HG02840 (cell line): Measurements from ENCODE around the gene ANKRD50.

ENCODE experiments used
- ATAC-seq: cut with Tn5 transposase; IDR thresholded peaks from one replicate; pipeline ENCODE4 v1.9.1; 2021; ENCODE audit warnings: mild to moderate bottlenecking, moderate library complexity, moderate number of reproducible peaks; ENCODE audit not compliant: unreplicated experiment, low FRiP score

Gene ANKRD50

DNA sequence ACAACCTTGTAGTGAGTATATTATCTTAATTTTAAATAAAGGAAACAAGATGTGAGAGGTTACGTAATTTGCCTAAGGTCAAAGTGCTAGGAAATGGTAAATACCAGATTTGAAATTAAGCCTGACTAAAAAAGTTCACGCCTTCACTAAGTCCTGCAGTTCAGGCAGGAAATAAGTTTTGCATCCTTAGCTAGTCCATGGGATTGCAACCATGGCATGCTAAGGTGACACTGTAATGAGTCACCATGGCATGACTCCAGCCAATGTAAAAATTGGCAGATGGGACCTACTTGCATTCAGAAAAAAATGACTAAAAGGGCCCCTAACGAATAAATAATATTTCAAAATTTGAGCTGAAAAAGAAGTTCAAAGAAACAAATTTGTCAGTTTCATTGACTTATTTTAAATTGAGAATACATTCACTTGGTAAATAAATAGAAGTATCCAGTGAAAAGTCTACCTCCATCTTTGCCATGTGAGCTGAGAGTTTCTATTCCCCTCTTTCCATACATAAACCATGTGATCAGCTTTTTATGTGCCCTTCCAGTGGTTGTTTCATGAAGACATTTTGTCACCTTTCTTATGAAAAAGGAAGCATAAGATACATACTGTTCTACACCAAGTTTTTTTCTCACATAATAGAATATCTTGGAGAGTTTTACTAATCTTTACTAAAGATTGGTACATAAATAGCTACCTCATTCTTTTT is 72.4 kb downstream of the ANKRD50 start:
- no peak for ATAC-seq

DNA sequence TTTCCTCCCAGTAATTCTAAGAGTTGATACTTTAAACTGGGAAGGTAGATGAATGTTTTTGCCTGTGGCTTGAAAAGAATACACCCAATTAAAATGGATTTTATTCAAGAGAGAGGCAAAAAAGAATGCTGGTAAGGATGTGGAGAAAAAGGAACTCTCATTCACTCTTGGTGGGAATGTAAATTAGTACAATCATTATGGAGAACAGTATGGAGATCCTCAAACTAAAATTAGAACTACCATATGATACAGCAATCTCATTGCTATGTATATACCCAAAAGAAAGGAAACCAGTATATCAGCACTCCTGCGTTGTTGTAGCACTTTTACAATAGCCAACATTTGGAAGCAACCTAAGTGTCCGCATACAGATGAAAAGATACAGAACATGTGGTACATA is 75.2 kb downstream of the ANKRD50 start:
- no peak for ATAC-seq

GRCh38 chr4:124636788-124637187 is 75.7 kb downstream of the ANKRD50 start:
- ATAC-seq = no peak

DNA sequence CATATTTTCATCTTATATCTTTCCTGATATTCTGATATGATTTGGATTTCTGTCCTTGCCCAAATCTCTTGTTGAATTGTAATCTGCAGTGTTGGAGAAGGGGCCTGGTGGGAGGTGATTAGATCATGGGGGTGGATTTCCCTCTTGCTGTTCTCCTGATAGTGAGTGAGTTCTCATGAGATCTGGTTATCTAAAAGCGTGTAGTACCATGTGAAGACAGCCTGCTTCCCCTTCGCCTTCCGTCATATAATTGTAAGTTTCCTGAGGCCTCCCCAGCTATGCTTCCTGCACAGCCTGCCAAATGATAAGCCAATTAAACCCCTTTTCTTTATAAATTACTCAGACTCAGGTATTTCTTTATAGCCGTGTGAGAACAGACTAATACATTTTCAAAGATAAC is 77.2 kb downstream of the ANKRD50 start:
- no peak for ATAC-seq

DNA sequence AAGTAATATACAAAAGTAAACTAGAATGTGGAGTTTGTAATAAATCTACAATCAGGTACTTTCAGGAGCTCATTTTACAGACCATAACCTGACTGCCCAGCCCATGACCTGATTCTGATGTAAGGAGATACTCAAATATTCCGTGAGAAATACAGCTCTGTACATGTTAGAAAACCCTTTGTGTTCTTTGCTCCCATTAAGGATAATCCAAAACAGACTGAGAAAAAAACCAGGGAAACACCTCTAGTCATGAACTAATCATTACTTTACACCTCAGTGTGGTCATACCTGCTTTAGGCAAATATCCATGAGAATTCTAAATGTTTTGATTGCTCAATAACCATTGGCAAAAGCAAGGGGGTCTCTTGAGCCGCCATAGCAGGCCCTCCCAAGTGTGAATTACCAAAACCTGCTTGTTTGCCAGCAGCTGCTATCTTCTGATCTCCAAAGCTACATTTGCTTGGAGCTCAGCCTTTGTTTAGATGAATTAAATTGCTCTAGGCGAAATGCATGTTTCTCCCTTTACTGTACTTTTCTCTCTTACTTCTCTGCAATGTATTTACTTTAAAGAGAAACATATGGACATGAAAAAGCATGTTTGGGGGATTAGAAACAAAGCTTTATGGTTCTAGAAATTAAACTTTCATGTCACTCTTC is 79.1 kb downstream of the ANKRD50 start:
- ATAC-seq = no peak

DNA sequence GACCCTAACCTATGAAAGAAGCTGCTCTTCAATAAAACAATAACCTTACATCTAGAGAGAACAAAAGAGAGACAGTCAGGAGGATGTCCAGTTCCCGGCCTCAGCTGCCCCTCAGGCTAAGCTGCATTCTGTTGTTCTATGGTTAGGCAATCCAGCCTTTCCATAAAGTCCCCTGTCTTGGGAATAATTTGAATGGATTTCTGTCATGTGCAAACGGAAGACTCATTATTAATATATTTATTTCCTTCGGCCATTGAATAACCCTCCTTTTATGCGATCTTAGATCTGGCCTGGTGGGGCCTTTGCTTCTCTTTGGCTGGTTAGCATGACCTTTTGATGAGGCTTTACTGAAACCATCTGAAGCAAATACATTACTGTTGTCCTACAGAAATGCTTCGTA is 80.1 kb downstream of the ANKRD50 start:
- no peak for ATAC-seq

DNA sequence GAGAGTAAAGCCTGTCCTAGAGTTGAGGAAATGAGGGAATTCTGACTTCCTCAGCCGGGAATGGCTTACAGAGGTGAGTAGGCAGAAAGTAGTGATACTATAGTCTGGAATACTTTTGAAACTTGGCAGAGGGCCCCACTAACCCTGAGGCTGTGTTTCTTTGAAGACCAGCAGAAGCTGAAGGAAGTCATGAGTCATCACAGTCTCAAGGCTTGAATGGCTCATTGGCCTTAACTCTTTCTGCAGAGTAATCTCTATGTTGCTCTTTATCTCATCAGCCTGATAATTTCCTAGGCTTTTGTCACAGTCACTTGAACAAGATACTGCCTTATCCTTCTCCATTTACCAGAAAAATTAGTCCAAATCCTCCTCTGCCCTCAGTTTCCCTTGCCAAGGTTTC is 80.8 kb downstream of the ANKRD50 start:
- no peak for ATAC-seq

DNA sequence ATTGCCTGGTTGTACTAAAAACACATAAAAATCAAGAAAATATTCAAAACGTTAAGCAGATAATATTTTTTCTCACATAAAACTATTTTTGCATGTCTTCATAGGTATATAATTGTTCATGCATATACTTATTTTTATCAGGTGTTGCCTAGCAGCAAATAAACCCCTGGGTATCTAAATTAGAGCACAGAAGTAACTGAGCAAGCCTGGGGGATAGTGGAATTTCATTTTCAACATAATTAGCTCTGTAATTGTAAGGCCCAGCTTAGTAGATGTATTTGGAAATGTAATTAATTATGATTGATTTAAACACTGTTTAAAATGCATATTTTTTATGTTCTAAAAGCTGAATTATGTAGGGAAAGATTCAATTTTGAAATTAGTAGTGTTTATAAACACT is 82.9 kb downstream of the ANKRD50 start:
- no peak for ATAC-seq
